ENCODE measurements around the gene RAG2.

RAG2 gene

GRCh38 chr11:36550385-36551115 is 47.5 kb downstream of the RAG2 start:
- DNase-seq (ENCODE audit: low read depth in 2 of 2), result no peak
